Heart right ventricle (tissue), 16 donors: ENCODE measurements around the gene DAO. TPM values are rescaled to one million over a fixed set of nuclear protein-coding genes. Genes with fewer than 3 reads are reported as not detected.

Experiments used
- ATAC-seq, 8 donors: fragments of 200-7000 bp; cut with Tn5 transposase; one replicate each; pipeline ENCODE4 v1.9.1; 2020; ENCODE audit warnings: mild to moderate bottlenecking in 8 of 8, moderate library complexity in 8 of 8, moderate number of reproducible peaks in 1 of 8
- DNase-seq, 2 donors: peaks; one replicate each; pipeline ENCODE4 v3.0.0-alpha.2; 2020
- H3K27ac ChIP-seq, 10 donors: fragments of 200-600 bp; sonication (generic) in 2 of 10; one replicate each; pipeline versions ENCODE4 v1.5.0 to v1.8.0; 2020 to 2022; ENCODE audit warnings: mild to moderate bottlenecking in 3 of 10
- H3K27me3 ChIP-seq, 7 donors: fragments of 200-600 bp; one replicate each; pipeline ENCODE4 v1.8.0; 2021 to 2022; ENCODE audit warnings: mild to moderate bottlenecking in 2 of 7
- H3K36me3 ChIP-seq, 9 donors: fragments of 200-600 bp; sonication (generic) in 1 of 9; one replicate each; pipeline versions ENCODE4 v1.5.0 to v1.8.0; 2020 to 2022; ENCODE audit warnings: mild to moderate bottlenecking in 2 of 9
- H3K4me1 ChIP-seq, 9 donors: fragments of 200-600 bp; sonication (generic) in 1 of 9; one replicate each; pipeline versions ENCODE4 v1.5.0 to v1.8.0; 2020 to 2022; ENCODE audit warnings: mild to moderate bottlenecking in 4 of 9
- H3K4me3 ChIP-seq, 10 donors: fragments of 200-600 bp; sonication (generic) in 2 of 10; one replicate each; pipeline versions ENCODE4 v1.5.0 to v1.8.0; 2020 to 2022; ENCODE audit warnings: mild to moderate bottlenecking in 7 of 10, moderate library complexity in 2 of 10
- H3K9me3 ChIP-seq, 11 donors: fragments of 200-600 bp in 10 of 11; sonication (generic) in 2 of 11; one replicate each; pipeline versions ENCODE4 v1.5.0 to v1.8.0; 2013 to 2022; ENCODE audit warnings: mild to moderate bottlenecking in 2 of 11, control low read depth in 1 of 11, moderate library complexity in 1 of 11
- CTCF ChIP-seq, 9 donors: fragments of 200-600 bp; sonication (generic) in 2 of 9; IDR thresholded peaks; one replicate each; pipeline versions ENCODE4 v1.5.0 to v1.8.0; 2021 to 2022; ENCODE audit warnings: antibody characterized with exemption in 9 of 9, mild to moderate bottlenecking in 5 of 9, moderate library complexity in 1 of 9
- WGBS, 2 donors: extraction: QIAGEN DNeasy Blood & Tissue Kit; methylation state at CpG; one replicate each; pipeline ENCODE4 v1.1.7; 2013; ENCODE audit warnings: inconsistent platforms in 1 of 2; 5-methylcytosine and 5-hydroxymethylcytosine counted together
- intact Hi-C, 10 donors: fragments of 100-400 bp; cut with DNase I; formaldehyde crosslinking; loops; one replicate each; pipeline versions ENCODE4 v1.11.1 to v1.14.2; 2022
- polyA plus RNA-seq, 2 donors: library from polyadenylated mRNA; stranded (reverse); fragments of 200-250 nt; gene quantifications; one replicate each; pipeline ENCODE4 v1.2.3, GENCODE V29; 2013
- total RNA-seq, 10 donors: library from RNA; stranded (reverse); fragmentation: NEBNext Ultra II Directional in 3 of 10; extraction: Animal tissue kit (Norgen Biotek cat#: 25700) in 3 of 10; gene quantifications; one replicate each; pipeline versions ENCODE4 v1.2.1 to v1.2.4, GENCODE V29; 2021 to 2023
- donor health status: Arrhythmogenic right ventricular cardiomyopathy.
- donor health status: ischemic (EF 13 %, LVEDD 7.1; RV severe dilation, severe dysfunction).
- donor health status: healthy with polysubstance abuse.
- donor health status: DM: no; HTN: yes; CAD: no.
- donor health status: DM: no; HTN: no; CAD: no.
- donor health status: ischemic (EF 25% LVEDD 6.9; RV normal size, moderate dysfunction).
- donor health status: ischemic (EF 25% LVEDD 5.7; RV mildly dilated, moderate dysfunction).
- donor health status: healthy.
- donor health status: DM: yes; HTN: yes; CAD: no.
- donor health status: Ischemic cardiomyopathy.
- donor health status: ischemic (EF 35%, LVEDD 5.7; RV mildly dilated, moderate dysfunction).
- donor health status: nonischemic (EF 11% LVEDD 7.7; RV severe dilation, severe dysfunction).
- donor health status: DM: yes; HTN: yes; CAD: no.
- donor health status: PGD.
- donor health status: ischemic (EF 29% LVEDD 5.4; RV normal size, mild dysfunction).
- donor health status: nonischemic (EF 23%, LVEDD 6.1; RV moderate dilation, normal function).

The DAO gene
- total and polyA plus RNA-seq, 12 donors, result not detected

- WGBS, 2 donors, result 35 to 41% methylated on average over 13 of the region's 13 CpGs
Observed at GRCh38 chr12:108854451-108855283, 25.2 kb upstream of the DAO start.

GRCh38 chr12:108855284-108856169 lies 24.4 kb upstream of the DAO start:
- H3K9me3 ChIP-seq, result peaks cover 0 to 5% (median 0%) of the 10 kb centered on the region in 11 donors
- peak overlapping the region; percentile 76 to 98 (median 97) for H3K27ac ChIP-seq
- intact Hi-C loops, result loop anchor here in 9 of 10 donors (2.0 to 10.0 kb wide), 10 partner anchors 29 to 293 kb away; partner anchors contain the start of genes ISCU (in 5 of the 9), SART3 (in 4 of the 9) and CORO1C (in 2 of the 9)
- peak in 2 of 8 donors; percentile 0 for ATAC-seq
- peak overlapping the region; percentile 51 to 92 (median 83) for H3K4me3 ChIP-seq
- peaks cover 44 to 82% (median 77%) of the 10 kb centered on the region in 9 donors for H3K4me1 ChIP-seq
- peaks cover 0 to 16% (median 0%) of the 10 kb centered on the region in 9 donors for H3K36me3 ChIP-seq
- 46 to 48% methylated on average over 12 of the region's 12 CpGs for WGBS, 2 donors
- DNase-seq, result no peak
- TF ChIP-seq CTCF (IDR thresholded peaks at IDR 0.05), result peak in 2 of 9 donors; percentile 10 to 16
- no peaks in the 10 kb centered on the region for H3K27me3 ChIP-seq

More at GRCh38 chr12:108854451-108855283, 25.2 kb upstream of the DAO start:
- no peak for TF ChIP-seq CTCF (IDR thresholded peaks at IDR 0.05)
- DNase-seq (peak; percentile 43 to 54), ATAC-seq (peak in 7 of 8 donors; percentile 17 to 63 (median 53))
- Histone ChIP-seq H3K27me3 (no peaks in the 10 kb centered on the region), H3K9me3 (peaks cover 0 to 5% (median 0%) of the 10 kb centered on the region in 11 donors), H3K4me3 (peak overlapping the region in 3 of 10 donors; percentile 7 to 86 (median 85)), H3K36me3 (peaks cover 0 to 16% (median 0%) of the 10 kb centered on the region in 9 donors), H3K4me1 (peaks cover 44 to 84% (median 79%) of the 10 kb centered on the region in 9 donors), H3K27ac (peak overlapping the region; percentile 47 to 98 (median 97))
- intact Hi-C loops, result loop anchor here in 9 of 10 donors (1.0 to 10.0 kb wide), 14 partner anchors 37 to 292 kb away; partner anchors contain the start of genes ISCU (in 5 of the 9), CORO1C (in 4 of the 9) and SART3 (in 4 of the 9)

GRCh38 chr12:108856170-108856427 lies 23.8 kb upstream of the DAO start:
- intact Hi-C loops, result loop anchor here in 8 of 10 donors (2.0 to 10.0 kb wide), 6 partner anchors 29 to 294 kb away; partner anchors contain the start of genes ISCU (in 4 of the 8), SART3 (in 4 of the 8) and CORO1C (in 2 of the 8)
- TF ChIP-seq CTCF (IDR thresholded peaks at IDR 0.05), result no peak
- H3K4me1 ChIP-seq, result peaks cover 43 to 81% (median 71%) of the 10 kb centered on the region in 9 donors
- peaks cover 0 to 16% (median 0%) of the 10 kb centered on the region in 9 donors for H3K36me3 ChIP-seq
- H3K27ac ChIP-seq, result peak overlapping the region; percentile 76 to 98 (median 97)
- peak overlapping the region; percentile 51 to 92 (median 83) for H3K4me3 ChIP-seq
- H3K9me3 ChIP-seq, result peaks cover 0 to 5% (median 0%) of the 10 kb centered on the region in 11 donors
- H3K27me3 ChIP-seq, result no peaks in the 10 kb centered on the region
- peak in 4 of 8 donors; percentile 0 to 6 (median 0) for ATAC-seq
- DNase-seq, result no peak
- 15 to 18% methylated on average over 6 of the region's 6 CpGs for WGBS, 2 donors
